Loucy (cell line): ENCODE data around the gene AP1M2.
A peak's percentile ranks its signal among the peaks of the same experiment; 100 is the strongest.
"Not testable (repeated sequence)": the region's sequence is repeated elsewhere in the genome, so short reads cannot be mapped to it uniquely, and the experiment has no call there.

Source experiments
- H2AFZ ChIP-seq: fragments of 200-600 bp; sonication (generic); 2 replicates; pipeline ENCODE4 v1.6.0; 2016; ENCODE audit warnings: antibody characterized with exemption, mild to moderate bottlenecking, low read length, moderate library complexity
- H3F3A ChIP-seq: fragments of 200-600 bp; 2 replicates; pipeline ENCODE4 v1.6.0; 2016; ENCODE audit warnings: antibody characterized with exemption, low read depth, mild to moderate bottlenecking
- H3K27me3 ChIP-seq: fragments of 200-600 bp; sonication (generic); 2 replicates; pipeline ENCODE4 v1.6.1; 2014; ENCODE audit warnings: low read length, mild to moderate bottlenecking; ENCODE audit not compliant: insufficient read depth, poor library complexity, severe bottlenecking
- H3K36me3 ChIP-seq: fragments of 200-600 bp; sonication (generic); 2 replicates; pipeline ENCODE4 v1.6.1; 2016; ENCODE audit warnings: low read length; ENCODE audit not compliant: insufficient read depth
- H3K4me1 ChIP-seq: fragments of 200-600 bp; sonication (generic); 2 replicates; pipeline ENCODE4 v1.5.1; 2014; ENCODE audit warnings: low read length, mild to moderate bottlenecking; ENCODE audit not compliant: insufficient read depth, poor library complexity, severe bottlenecking
- H3K4me2 ChIP-seq: fragments of 200-600 bp; sonication (generic); 2 replicates; pipeline ENCODE4 v1.6.0; 2014; ENCODE audit warnings: antibody characterized with exemption, low read length, low read depth, mild to moderate bottlenecking; ENCODE audit not compliant: poor library complexity, severe bottlenecking
- H3K4me3 ChIP-seq: fragments of 200-600 bp; sonication (generic); 2 replicates; pipeline ENCODE4 v1.5.1; 2014; ENCODE audit warnings: low read length, mild to moderate bottlenecking, mixed read lengths; ENCODE audit not compliant: poor library complexity, severe bottlenecking
- H3K79me2 ChIP-seq: fragments of 200-600 bp; sonication (generic); 2 replicates; pipeline ENCODE4 v1.6.1; 2014; ENCODE audit warnings: low read length; ENCODE audit not compliant: insufficient read depth
- H3K9ac ChIP-seq: fragments of 200-600 bp; sonication (generic); 2 replicates; pipeline ENCODE4 v1.6.0; 2014; ENCODE audit warnings: mild to moderate bottlenecking, low read depth, low read length, moderate library complexity; ENCODE audit not compliant: poor library complexity, severe bottlenecking
- H3K9me2 ChIP-seq: fragments of 200-600 bp; sonication (generic); replicated peaks from 2 replicates; pipeline ENCODE4 v1.6.1; 2016; ENCODE audit warnings: low read depth, low read length, mixed read lengths
- H3K9me3 ChIP-seq: fragments of 200-600 bp; sonication (generic); 2 replicates; pipeline ENCODE4 v1.6.1; 2014; ENCODE audit warnings: mild to moderate bottlenecking, antibody characterized with exemption, low read length, low read depth; ENCODE audit not compliant: insufficient read depth
- H4K20me1 ChIP-seq: fragments of 200-600 bp; sonication (generic); 2 replicates; pipeline ENCODE4 v1.6.0; 2014; ENCODE audit warnings: antibody characterized with exemption, low read length, mild to moderate bottlenecking; ENCODE audit not compliant: insufficient read depth, poor library complexity, severe bottlenecking
- CTCF ChIP-seq: fragments of 200-600 bp; sonication (generic); conservative IDR thresholded peaks from 2 replicates; pipeline ENCODE4 v1.5.1; 2014; ENCODE audit warnings: mild to moderate bottlenecking, antibody characterized with exemption, low read length
- EZH2phosphoT487 ChIP-seq: fragments of 200-600 bp; IDR thresholded peaks from 2 replicates; pipeline ENCODE4 v1.6.1; 2018; ENCODE audit warnings: antibody characterized with exemption, mild to moderate bottlenecking, moderate library complexity, borderline replicate concordance

The AP1M2 gene

GRCh38 chr19:10543420-10544241 lies 43.5 kb downstream of the AP1M2 start, which contains the start of gene ATG4D:
Gene ATG4D, plus strand, starts transcription at chr19:10543904. Its CDS starts 187 bp downstream, at chr19:10544091.
- peaks cover 21% of the 10 kb centered on the region for H3K4me1 ChIP-seq
- peaks cover 20% of the 10 kb centered on the region for H4K20me1 ChIP-seq
- peak within 1 kb of the TSS; percentile 99 for H3K9ac ChIP-seq
- H3K9me3 ChIP-seq = no peaks in the 10 kb centered on the region
- TF ChIP-seq EZH2phosphoT487 (no peak), CTCF (no peak)
- peaks cover 9% of the 10 kb centered on the region; the same call in 1 of the 2 replicates for H3K36me3 ChIP-seq
- peaks cover 5% of the 10 kb centered on the region for H3F3A ChIP-seq
- peak within 1 kb of the TSS; percentile 95 for H3K4me3 ChIP-seq
- peak within 1 kb of the TSS; percentile 62; the same call in 1 of the 2 replicates for H2AFZ ChIP-seq
- H3K9me2 ChIP-seq = no peaks in the 10 kb centered on the region
- H3K27me3 ChIP-seq = peaks cover 6% of the 10 kb centered on the region
- peaks cover 46% of the 10 kb centered on the region for H3K79me2 ChIP-seq
- H3K4me2 ChIP-seq = peak within 1 kb of the TSS; percentile 92

GRCh38 chr19:10543059-10543419 lies 44.1 kb downstream of the AP1M2 start:
- peak overlapping the region; percentile 62; the same call in 1 of the 2 replicates for H2AFZ ChIP-seq
- peak overlapping the region; percentile 95 for H3K4me3 ChIP-seq

GRCh38 chr19:10539016-10539415 lies 48.1 kb downstream of the AP1M2 start:
- H4K20me1 ChIP-seq, H2AFZ ChIP-seq, H3K4me1 ChIP-seq, H3K36me3 ChIP-seq, H3F3A ChIP-seq, H3K9ac ChIP-seq, H3K4me3 ChIP-seq, H3K9me3 ChIP-seq, H3K9me2 ChIP-seq, H3K79me2 ChIP-seq, H3K4me2 ChIP-seq, H3K27me3 ChIP-seq: not testable (repeated sequence)

More at GRCh38 chr19:10543059-10543419, 44.1 kb downstream of the AP1M2 start:
- peaks cover 6% of the 10 kb centered on the region for H3K27me3 ChIP-seq
- no peaks in the 10 kb centered on the region for H3K9me2 ChIP-seq
- H4K20me1 ChIP-seq = peaks cover 20% of the 10 kb centered on the region
- no peaks in the 10 kb centered on the region for H3K9me3 ChIP-seq
- peaks cover 41% of the 10 kb centered on the region for H3K79me2 ChIP-seq
- TF ChIP-seq CTCF (no peak), EZH2phosphoT487 (no peak)
- H3F3A ChIP-seq = peaks cover 5% of the 10 kb centered on the region
- H3K36me3 ChIP-seq = peaks cover 3% of the 10 kb centered on the region; the same call in 1 of the 2 replicates
- peak overlapping the region; percentile 99 for H3K9ac ChIP-seq
- peak overlapping the region; percentile 92 for H3K4me2 ChIP-seq
- peaks cover 21% of the 10 kb centered on the region for H3K4me1 ChIP-seq
